ENCODE results near the gene IRF1.
"Not testable (repeated sequence)": the region's sequence is repeated elsewhere in the genome, so short reads cannot be mapped to it uniquely, and the experiment has no call there.

Gene IRF1

DNA sequence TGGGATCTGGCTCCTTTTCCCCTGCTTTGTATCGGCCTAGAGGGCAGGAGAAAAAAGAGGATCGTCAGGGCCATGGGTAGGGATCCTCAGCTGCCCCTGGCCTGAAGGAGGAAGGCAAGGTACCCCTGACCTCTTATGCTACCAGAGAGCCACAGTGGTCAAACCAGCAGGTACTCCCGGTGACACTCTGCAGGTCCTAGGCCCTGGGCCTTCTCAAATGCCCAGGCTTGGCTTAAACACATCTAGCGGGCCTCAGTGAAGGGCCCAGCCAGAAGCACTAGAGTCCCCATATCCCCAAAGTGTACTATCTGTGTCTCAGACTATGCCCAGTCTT is 3.5 kb downstream of the IRF1 start:
- no peak for DNase-seq (ENCODE audit: low read depth, low spot score)

DNA sequence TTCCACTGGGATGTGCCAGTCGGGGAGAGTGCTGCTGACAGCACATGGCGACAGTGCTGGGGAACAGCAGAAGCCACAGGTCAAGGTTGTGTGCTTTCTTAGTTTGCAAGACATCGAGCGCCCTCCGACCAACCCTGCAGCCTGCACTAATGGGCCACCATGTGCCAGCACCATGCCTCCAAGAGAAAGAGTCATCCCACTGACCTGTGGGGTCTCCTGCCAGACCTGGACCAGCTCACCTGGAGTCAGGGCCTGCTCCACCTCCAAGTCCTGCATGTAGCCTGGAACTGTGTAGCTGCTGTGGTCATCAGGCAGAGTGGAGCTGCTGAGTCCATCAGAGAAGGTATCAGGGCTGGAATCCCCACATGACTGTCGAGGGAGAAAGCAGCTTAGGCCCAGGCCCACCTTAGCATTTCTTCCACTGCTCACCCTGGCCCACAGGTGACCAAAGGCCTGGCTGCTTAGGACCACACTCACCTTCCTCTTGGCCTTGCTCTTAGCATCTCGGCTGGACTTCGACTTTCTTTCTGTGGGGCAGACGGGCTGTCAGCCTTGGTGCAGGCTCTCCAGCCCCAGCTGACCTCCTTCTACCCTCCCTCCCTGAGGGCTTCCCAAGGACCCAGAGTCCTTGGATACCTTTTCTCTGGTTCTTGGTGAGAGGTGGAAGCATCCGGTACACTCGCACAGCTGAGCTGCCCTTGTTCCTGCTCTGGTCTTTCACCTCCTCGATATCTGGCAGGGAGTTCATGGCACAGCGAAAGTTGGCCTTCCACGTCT is 4.1 kb downstream of the IRF1 start:
- DNase-seq (ENCODE audit: low read depth, low spot score) = no peak

DNA sequence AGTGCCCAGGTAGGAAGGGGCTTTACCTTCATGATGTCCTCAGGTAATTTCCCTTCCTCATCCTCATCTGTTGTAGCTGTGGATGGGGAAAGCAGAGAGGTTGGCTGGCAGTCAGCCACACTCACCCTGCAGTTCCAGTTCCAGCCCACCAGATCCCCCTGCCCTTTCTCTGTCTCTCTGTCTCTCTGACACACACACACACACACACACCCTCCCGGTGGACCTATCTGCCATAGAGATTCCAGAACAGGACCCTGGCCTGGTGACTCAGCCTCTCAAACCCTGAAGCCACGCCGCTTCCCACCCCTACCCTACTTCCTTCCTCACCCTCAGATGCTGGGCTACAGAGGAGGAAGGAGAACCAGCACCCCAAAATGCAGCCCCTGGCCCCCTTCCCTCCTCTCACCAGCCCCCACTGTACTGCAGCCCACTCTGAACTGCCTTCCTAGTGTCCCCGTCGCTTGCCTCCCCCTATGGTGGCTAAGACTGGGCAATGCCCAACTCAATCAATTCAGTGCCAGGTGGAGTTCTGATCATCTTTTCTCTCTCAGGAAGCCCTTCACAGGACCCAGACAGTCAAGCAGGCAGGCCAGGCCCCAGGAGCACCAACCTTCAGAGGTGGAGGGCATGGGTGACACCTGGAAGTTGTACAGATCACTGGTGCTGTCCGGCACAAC is 4.8 kb downstream of the IRF1 start:
- no peak for DNase-seq (ENCODE audit: low read depth, low spot score)

DNA sequence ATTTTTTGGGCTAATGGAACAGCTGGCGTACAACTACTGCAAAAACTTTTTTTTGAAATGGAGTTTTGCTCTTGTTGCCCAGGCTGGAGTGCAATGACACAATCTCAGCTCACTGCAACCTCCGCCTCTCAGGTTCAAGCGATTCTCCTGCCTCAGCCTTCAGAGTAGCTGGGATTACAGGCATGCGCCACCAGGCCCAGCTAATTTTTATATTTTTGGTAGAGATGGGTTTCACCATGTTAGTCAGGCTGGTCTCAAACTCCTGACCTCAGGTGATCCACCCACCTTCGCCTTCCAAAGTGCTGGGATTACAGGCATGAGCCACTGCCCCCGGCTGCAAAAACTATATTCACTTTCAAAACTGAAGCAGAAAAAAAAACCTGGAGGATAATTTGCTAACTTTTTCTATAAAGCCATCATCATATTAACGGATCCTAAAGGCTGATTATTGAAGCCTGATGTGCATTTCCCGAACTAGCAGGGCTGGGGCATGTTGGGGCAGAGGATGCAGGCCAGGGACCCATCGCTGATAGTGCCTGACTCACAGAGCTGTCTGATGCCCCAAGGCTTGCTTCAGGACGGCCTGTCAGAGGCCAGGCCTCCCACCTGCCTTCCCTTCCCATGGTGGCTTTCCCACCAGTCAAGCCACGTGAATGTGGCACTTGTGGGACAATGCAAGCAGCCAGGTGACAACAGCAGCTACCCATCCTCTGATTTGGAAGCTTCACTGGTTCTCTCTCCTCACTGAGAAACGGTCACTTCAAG is 5.5 kb downstream of the IRF1 start:
- DNase-seq (ENCODE audit: low read depth, low spot score) = not testable (repeated sequence)

DNA sequence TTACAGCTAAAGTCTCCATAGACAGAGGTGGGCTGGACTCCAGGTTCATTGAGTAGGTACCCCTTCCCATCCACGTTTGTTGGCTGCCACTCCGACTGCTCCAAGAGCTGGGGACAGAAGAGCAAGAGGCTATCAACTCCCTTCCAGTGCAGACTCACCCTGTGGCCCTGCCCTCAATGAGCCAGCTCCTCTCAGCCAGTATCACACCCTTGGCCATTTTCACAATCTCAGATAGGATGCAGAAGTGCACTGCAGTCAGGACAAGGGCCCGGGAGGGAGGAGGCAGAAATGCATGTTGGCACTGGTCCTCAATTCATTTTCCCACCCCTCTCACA is 6.2 kb downstream of the IRF1 start:
- DNase-seq (ENCODE audit: low read depth, low spot score) = no peak

DNA sequence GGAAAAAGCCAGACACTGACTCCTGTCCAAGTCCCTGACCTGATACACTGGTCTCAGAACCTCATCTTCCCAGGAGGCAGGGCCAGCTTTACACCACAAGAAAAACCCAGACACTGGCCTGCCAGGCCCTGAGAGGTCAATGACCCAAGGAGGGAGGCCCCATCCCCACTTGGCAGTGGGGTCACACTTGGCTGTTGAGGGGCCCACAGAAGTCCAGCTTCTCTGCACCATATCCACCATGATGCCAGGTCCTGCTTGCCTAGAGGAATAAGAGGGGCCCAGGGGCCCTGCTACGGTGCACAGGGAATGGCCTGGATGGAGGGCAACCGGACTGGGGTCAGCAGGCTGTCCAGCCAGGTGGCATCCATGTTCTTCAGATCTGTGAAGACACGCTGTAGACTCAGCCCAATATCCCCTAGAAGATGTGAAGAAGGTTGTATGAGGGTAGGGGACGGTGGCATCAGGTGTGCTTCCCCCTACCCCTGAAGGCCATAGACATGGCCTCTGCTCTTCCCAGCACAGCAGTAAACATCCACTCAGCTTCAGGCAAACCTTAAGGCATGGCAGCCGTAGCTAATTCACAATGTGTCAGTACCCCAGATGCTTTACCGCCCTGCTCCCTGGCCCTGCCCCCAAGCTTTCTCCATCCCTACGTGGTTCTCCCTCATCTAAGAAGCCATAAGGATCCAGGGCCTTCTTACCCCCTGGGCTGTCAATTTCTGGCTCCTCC is 6.7 kb downstream of the IRF1 start:
- no peak for DNase-seq (ENCODE audit: low read depth, low spot score)

DNA sequence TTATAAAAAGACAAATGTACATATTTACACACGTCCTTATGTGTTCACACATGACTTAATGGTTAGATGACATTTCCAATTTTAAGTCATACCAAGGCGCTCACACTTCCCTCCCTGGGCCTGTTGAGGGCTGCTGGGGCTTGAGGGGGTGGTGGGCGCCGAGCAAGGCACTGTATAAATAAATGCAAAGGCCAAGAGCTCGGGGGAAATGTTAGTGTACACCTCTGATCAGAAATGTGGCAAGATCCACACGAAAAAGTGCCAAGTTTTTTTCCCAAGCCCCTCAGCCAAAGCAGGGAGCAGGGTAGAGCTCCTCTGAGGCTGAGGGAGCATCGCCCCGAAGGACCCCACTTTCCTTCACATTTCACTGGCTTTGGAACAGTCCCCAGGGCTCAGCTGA is 7.5 kb downstream of the IRF1 start:
- no peak for DNase-seq (ENCODE audit: low read depth, low spot score)

DNA sequence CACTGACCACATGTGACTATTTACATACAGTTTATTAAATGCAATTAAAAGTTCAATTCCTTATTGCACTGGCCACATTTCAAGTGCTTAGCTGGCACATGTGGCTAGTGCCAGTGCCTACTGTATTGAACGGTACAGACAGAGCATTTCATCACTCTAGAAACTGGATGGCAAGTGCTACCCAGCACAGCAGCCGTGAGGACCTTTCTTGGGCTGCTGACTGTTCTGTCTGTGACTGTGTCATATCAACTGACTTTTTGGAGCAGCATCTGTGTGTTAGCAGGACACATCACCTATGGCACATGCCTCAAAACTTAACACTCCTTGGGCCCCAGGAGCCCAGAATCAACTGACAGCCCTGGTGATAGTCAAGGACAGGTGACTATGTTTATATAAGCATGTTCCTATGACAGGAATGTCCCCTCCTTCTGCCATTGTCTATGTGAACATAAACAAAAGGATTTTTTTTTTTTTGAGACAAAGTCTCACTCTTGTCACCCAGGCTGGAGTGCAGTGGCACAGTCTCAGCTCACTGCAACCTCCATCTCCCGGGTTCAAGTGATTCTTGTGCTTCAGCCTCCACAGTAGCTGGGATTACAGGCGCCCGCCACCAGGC is 8.9 kb downstream of the IRF1 start:
- no peak for DNase-seq (ENCODE audit: low read depth, low spot score)

DNA sequence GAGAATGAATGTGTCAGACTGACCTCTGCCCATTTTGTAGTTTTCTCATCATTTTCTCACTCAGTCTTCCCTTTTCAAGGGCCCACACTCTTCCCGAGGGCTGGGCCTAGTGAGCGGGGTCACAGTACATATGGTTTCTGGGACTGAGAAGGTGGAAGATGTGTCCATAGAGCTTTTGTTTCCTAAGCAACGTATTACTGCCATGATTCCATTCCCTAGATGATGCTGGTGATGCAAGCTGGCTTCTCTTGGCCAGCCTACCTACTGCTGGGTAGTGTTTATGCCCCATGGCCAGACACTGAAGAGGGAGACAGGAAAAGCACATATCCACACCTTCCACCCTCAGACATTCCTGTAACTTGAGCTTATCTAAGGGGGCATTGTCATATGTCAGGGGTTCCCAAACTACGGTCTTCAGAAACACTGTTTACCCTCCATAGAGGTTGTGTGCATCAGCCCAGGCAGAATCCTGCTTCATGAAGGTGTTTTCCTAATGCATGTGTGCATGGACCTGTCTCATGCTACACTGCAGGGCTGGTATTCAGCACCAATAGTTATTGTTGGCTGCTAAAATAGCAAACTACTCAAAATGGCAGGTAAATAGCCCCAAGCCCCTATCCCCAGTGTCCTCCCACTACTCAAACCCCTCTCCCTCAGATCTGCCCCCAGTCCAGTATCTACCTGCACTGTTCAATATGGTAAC is 9.5 kb downstream of the IRF1 start:
- DNase-seq (ENCODE audit: low read depth, low spot score) = no peak

DNA sequence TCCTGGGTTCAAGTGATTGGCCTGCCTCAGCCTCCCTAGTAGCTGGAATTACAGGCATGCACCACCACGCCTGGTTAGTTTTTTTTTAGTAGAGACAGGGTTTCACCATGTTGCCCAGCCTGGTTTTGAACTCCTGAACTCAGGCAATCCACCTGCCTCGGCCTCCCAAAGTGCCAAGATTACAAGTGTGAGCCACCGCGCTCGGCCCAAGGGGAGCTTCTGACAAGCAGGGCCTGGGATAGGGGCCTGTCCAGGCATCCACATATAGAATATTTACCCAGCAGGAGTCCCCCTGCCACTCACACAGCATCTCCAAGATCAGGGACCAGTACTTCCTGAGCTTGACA is 10.1 kb downstream of the IRF1 start:
- DNase-seq (ENCODE audit: low read depth, low spot score) = no peak

DNA sequence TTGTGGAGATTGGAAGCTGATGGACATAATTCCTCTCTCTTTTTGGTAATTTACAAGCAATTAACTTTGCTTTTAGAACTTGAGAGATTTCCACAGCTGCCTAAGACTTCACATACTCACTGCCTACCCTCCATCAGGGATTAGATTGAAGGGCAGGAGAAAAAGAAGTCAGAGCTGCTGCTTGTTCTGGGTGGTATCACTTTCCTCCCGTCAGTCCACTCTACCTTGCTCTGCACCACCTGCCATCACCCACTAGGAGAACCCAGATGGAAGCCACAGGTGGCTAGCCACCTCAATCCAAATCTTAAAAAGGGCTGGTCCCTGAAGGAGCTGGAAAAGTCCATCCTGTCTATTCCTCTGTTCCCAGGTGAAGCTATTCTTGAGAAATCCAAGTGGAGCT is 10.5 kb downstream of the IRF1 start:
- DNase-seq (ENCODE audit: low read depth, low spot score) = no peak

DNA sequence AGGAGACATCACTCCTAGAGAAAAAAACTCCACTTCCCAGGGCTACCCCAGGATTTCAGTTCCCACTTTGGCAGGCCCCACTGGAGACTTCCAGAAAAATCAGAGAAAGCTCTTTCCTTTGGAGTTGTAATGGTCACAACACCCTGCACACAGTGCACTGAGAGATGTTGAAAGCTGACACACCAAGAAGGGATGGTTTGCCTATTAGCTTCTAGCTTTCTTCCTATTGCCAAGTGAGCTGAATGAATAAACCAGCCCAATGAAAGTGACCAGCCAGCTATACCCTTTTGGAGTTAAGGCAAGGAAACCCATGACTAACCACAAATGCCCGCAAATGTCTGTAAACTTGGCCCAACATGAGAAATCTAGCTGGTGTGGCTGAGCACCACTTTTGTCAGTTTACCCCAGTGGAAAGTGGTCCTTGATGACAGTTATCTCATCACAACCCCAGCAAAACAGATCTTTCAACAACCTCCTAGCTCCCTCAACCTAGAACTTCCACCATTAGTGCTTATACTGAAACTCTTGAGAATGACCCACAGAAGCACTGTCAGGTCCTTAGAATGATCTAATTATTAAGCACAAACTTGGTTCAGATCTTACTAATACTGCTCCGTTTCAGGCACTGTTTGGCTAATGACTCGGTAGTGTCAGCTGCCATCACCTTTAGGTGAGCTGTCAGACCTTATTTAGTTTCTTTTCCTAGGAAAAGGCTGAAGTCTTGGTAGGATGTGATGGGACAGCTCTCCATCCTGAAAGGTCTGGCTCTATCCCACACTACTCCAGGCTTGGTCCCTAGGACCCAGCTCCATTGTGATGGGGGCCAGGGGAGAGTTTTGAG is 11.2 kb downstream of the IRF1 start:
- DNase-seq (ENCODE audit: low read depth, low spot score) = no peak

DNA sequence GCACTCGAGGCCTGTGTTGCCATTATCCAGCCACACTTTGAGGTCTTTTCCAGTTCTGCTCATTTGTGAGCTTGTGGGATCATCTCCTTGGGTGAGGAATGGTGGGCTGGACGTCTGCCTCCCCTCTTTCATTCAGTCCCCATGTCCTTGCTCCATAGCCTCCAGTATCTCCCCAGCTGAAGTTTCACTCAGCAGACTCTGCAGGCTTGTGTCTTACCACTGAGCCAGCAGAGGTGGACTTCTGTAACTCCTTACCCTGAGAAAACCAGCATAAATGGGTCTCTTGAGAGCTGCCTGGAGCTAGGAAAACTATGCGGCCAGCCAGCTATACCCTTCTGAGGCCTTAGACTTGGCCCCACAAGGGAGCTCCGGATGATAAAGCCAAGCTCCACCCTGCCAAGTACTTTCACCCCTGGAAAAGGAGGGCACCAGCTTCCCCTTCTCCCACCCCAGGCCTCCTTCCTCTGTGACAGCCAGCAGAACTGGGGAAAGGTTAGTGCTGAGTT is 12.2 kb downstream of the IRF1 start:
- no peak for DNase-seq (ENCODE audit: low read depth, low spot score)

DNA sequence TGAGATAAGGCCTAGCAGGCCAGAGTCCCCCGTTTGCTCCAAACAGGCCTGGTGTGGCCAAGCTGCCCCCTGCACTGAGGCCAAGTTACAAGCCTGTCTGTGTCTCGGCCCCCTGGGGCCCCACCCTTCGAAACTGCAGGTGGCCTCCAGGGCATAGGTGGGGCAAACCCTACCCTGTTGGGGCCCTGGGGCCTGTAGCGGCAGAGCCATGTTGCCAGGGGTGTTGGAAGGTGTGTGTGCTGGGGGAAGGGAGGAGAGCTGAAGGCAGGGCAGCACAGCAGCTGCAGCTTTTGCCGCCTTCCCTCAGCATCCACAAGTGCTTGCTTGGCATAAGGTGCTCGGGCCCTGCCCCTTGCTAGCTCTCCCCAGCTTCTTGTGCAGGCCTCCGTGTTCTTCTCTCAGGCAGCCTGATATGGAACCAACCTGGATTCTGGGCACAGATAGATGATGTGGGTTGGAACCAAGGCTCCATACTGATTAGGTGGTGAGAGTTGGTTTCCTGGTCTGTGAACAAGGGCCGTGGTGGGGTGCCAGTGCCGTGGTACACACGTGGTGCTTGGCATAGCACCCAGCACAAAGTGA is 12.7 kb downstream of the IRF1 start:
- no peak for DNase-seq (ENCODE audit: low read depth, low spot score)

DNA sequence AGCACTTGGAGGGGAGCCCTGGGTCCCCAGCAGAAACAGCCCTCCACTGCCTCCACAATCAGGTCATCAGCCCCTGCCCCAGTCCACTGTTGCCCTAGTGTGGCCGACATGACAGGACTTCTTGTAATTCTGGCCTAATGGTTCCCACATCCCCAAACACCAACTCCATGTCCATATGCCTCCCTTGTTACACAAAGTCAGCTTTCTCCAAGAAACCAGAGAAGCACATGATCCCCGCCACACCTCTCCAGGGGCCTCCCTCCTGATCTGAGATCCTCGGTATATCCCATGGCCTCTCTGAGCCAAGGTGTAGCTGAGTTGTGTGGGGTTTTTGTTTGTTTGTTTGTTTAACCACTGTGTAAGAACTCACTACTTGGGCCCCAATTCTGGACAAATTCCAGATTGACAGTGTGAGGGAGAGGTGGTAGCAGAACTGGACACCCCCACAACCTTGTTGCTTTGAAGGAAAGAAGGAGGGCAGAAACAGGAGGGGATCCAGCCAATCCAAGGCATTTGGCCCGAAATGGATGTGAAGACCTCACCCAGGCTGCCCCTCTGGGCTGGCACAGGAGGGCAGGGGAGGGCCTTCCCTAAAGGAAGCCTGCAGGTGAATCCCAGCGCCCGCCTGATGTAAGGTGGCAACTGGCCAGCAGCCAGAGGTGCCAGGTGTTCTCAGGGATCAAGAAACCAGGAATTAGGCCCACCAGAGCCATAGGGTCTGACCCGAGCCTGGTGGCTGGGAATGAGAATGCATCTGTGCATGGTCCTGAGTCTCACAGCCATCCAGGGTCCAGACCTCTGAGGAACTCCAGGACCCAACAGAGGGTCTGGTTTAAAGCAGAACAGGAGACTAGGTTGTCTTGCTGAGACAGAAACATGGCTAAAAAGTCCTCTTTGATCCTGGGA is 13.4 kb downstream of the IRF1 start:
- DNase-seq (ENCODE audit: low read depth, low spot score) = no peak

DNA sequence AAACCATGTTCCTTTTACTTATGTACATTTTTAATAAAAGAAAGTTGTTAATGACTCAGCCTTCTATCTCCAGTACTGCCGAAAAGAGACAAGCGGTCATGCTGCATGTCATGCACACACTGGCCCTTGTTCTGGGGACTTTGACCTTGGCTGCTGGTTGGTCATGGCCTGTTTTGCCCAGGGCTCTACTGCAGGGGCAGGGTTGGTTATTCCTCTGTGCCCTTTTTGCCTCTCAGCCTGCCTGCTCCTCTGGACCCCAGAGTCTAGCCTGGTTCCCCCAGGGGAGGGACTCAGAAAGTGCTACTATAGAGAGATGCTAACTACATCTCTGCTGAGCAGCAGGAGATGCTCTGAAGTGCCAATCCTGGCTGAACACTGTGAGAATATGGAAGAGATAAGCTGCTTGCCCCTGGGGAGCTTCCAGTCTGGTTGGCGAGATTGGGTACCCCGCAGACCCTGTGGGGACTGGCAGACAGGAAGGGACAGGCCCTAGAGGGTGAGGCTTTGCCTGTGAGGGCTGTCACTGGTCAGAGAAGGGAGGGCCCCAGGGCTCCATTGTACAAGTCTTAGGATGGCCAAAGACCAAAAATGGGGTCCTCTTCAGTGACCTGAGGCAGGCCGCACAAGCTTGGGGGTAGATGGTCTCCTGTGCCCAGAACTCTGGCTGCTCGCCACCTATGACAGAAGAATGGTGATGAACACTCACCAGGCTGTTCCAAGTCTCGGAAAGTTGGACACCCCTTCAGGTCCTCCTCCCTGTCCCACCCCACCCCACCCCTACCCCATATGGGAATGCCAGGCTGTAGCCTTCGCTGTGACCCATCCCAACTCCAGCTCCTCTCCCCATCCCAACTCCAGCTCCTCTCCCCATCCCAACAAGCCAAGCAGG is 14.3 kb downstream of the IRF1 start:
- no peak for DNase-seq (ENCODE audit: low read depth, low spot score)

DNA sequence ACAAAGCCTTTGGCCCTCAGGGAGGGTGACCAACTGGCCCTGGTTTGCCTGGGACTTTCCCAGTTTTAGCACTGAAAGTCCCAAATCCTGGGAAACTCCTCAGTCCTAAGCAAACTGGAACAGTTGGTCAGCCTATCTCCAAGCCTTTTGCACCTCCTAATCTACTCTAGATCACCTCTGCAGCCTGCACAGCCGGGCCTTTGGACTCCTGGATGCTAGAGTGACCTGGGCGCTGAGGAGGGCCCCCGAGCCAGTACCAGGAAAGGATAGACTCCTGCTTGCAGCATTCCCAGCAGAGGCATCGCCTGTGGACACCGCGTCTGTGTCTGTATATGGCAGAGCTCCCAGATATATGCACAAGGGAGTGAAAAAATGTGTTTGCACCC is 15.1 kb downstream of the IRF1 start:
- no peak for DNase-seq (ENCODE audit: low read depth, low spot score)
